HEK293 (cell line): ENCODE results near the gene THSD4.
A peak's percentile ranks its signal among the peaks of the same experiment; 100 is the strongest.

Experiments used
- CTCF ChIA-PET: fragments of 350-600 bp; formaldehyde crosslinking; extraction: SDS; loops from one replicate; lab custom pipeline; 2021; ENCODE audit warnings: antibody characterized with exemption; lab: Yijun Ruan, JAX
- POLR2A ChIA-PET: fragments of 300-600 bp; formaldehyde crosslinking; extraction: SDS; loops from one replicate; lab custom pipeline; 2020; ENCODE audit warnings: antibody characterized with exemption, inconsistent platforms; lab: Yijun Ruan, JAX
- H3K27ac ChIP-seq: fragments of 200-500 bp; sonication (Bioruptor generic); 2 replicates; pipeline ENCODE4 v1.5.1; 2014; ENCODE audit warnings: low read depth, low read length, control low read depth, inconsistent platforms; ENCODE audit errors: extremely low read depth
- H3K36me3 ChIP-seq, 2 experiments: fragments of 200-500 bp in 1 of 2; sonication (Bioruptor generic) in 1 of 2; 1 replicate in 1 of 2; 2 replicates in 1 of 2; pipeline ENCODE4 v1.5.1; 2014 to 2017; ENCODE audit warnings: inconsistent platforms in 2 of 2, low read length in 2 of 2; ENCODE audit not compliant: control insufficient read depth in 2 of 2, insufficient read depth in 1 of 2
- H3K4me1 ChIP-seq: fragments of 200-500 bp; sonication (Bioruptor generic); 2 replicates; pipeline ENCODE4 v1.5.1; 2014; ENCODE audit warnings: mild to moderate bottlenecking, low read length, inconsistent platforms; ENCODE audit not compliant: control insufficient read depth, insufficient read depth
- H3K4me3 ChIP-seq: 2 replicates; pipeline ENCODE4 v1.5.1; 2011; ENCODE audit warnings: low read depth, mild to moderate bottlenecking, control low read depth, low read length, moderate library complexity
- H3K9me3 ChIP-seq: fragments of 200-500 bp; sonication (Bioruptor generic); 2 replicates; pipeline ENCODE4 v1.5.1; 2014; ENCODE audit warnings: low read depth, low read length, inconsistent platforms; ENCODE audit not compliant: control insufficient read depth, insufficient read depth
- ATF2 ChIP-seq: fragments of 450-650 bp; formaldehyde crosslinking; IDR thresholded peaks from 2 replicates; pipeline ENCODE4 v1.5.1; 2016; ENCODE audit warnings: missing biosample characterization, missing genetic modification characterization, low read depth
- CTCF ChIP-seq: fragments of 450-650 bp; formaldehyde crosslinking; IDR thresholded peaks from 2 replicates; pipeline ENCODE4 v1.5.1; 2016; ENCODE audit warnings: missing biosample characterization, missing genetic modification characterization
- KLF16 ChIP-seq: fragments of 450-650 bp; formaldehyde crosslinking; IDR thresholded peaks from 2 replicates; pipeline ENCODE4 v1.5.1; 2017; ENCODE audit warnings: missing biosample characterization, missing genetic modification characterization
- MYNN ChIP-seq: fragments of 450-650 bp; formaldehyde crosslinking; IDR thresholded peaks from 2 replicates; pipeline ENCODE4 v1.5.1; 2016; ENCODE audit warnings: missing biosample characterization, missing genetic modification characterization, borderline replicate concordance
- MZF1 ChIP-seq: fragments of 450-650 bp; formaldehyde crosslinking; IDR thresholded peaks from 2 replicates; pipeline ENCODE4 v1.5.1; 2017; ENCODE audit warnings: missing biosample characterization, missing genetic modification characterization, borderline replicate concordance
- PRDM1 ChIP-seq: fragments of 450-650 bp; formaldehyde crosslinking; IDR thresholded peaks from 2 replicates; pipeline ENCODE4; 2016; ENCODE audit warnings: missing biosample characterization, missing genetic modification characterization
- SCRT2 ChIP-seq: fragments of 450-650 bp; formaldehyde crosslinking; IDR thresholded peaks from 2 replicates; pipeline ENCODE4 v1.5.1; 2016; ENCODE audit warnings: missing biosample characterization, missing genetic modification characterization
- ZBTB44 ChIP-seq: fragments of 450-650 bp; IDR thresholded peaks from 2 replicates; pipeline ENCODE4 v1.5.1; 2018; ENCODE audit warnings: missing biosample characterization, mild to moderate bottlenecking, missing genetic modification characterization
- ZFP69B ChIP-seq: fragments of 450-650 bp; formaldehyde crosslinking; IDR thresholded peaks from 2 replicates; pipeline ENCODE4 v1.5.1; 2016; ENCODE audit warnings: missing biosample characterization, missing genetic modification characterization
- ZNF114 ChIP-seq: fragments of 450-650 bp; formaldehyde crosslinking; IDR thresholded peaks from 2 replicates; pipeline ENCODE4 v1.5.0; 2017; ENCODE audit warnings: missing biosample characterization, missing genetic modification characterization
- ZNF184 ChIP-seq: fragments of 450-650 bp; IDR thresholded peaks from 2 replicates; pipeline ENCODE4 v1.5.1; 2018; ENCODE audit warnings: missing biosample characterization, mild to moderate bottlenecking, missing genetic modification characterization
- ZNF202 ChIP-seq: fragments of 450-650 bp; formaldehyde crosslinking; IDR thresholded peaks from 2 replicates; pipeline ENCODE4 v1.5.1; 2016; ENCODE audit warnings: missing biosample characterization, missing genetic modification characterization, borderline replicate concordance
- ZNF214 ChIP-seq: fragments of 450-650 bp; formaldehyde crosslinking; IDR thresholded peaks from 2 replicates; pipeline ENCODE4 v1.5.1; 2017; ENCODE audit warnings: missing biosample characterization, mild to moderate bottlenecking, missing genetic modification characterization, borderline replicate concordance
- ZNF23 ChIP-seq: fragments of 450-650 bp; formaldehyde crosslinking; IDR thresholded peaks from 2 replicates; pipeline ENCODE4 v1.5.1; 2016; ENCODE audit warnings: missing biosample characterization, missing genetic modification characterization, borderline replicate concordance
- ZNF394 ChIP-seq: fragments of 450-650 bp; formaldehyde crosslinking; IDR thresholded peaks from 2 replicates; pipeline ENCODE4 v1.5.1; 2016; ENCODE audit warnings: missing biosample characterization, missing genetic modification characterization, mild to moderate bottlenecking, moderate library complexity, borderline replicate concordance
- ZNF398 ChIP-seq: fragments of 450-650 bp; formaldehyde crosslinking; IDR thresholded peaks from 2 replicates; pipeline ENCODE4 v1.5.1; 2017; ENCODE audit warnings: missing biosample characterization, missing genetic modification characterization
- ZNF521 ChIP-seq: fragments of 450-650 bp; formaldehyde crosslinking; IDR thresholded peaks from 2 replicates; pipeline ENCODE4 v1.5.1; 2017; ENCODE audit warnings: missing biosample characterization, mild to moderate bottlenecking, missing genetic modification characterization
- ZNF529 ChIP-seq: fragments of 450-650 bp; formaldehyde crosslinking; IDR thresholded peaks from 2 replicates; pipeline ENCODE4 v1.5.1; 2017; ENCODE audit warnings: missing genetic modification characterization, missing biosample characterization; ENCODE audit not compliant: insufficient replicate concordance
- ZNF530 ChIP-seq: fragments of 450-650 bp; formaldehyde crosslinking; IDR thresholded peaks from 2 replicates; pipeline ENCODE4 v1.5.1; 2016; ENCODE audit warnings: low read depth, missing biosample characterization, missing genetic modification characterization
- ZNF548 ChIP-seq: fragments of 450-650 bp; formaldehyde crosslinking; IDR thresholded peaks from 2 replicates; pipeline ENCODE4 v1.5.1; 2016; ENCODE audit warnings: missing biosample characterization, missing genetic modification characterization
- ZNF558 ChIP-seq: fragments of 450-650 bp; formaldehyde crosslinking; IDR thresholded peaks from 2 replicates; pipeline ENCODE4 v1.5.1; 2016; ENCODE audit warnings: missing biosample characterization, missing genetic modification characterization
- ZNF596 ChIP-seq: fragments of 450-650 bp; IDR thresholded peaks from 2 replicates; pipeline ENCODE4 v1.5.0; 2018; ENCODE audit warnings: missing biosample characterization, mild to moderate bottlenecking, missing genetic modification characterization, moderate library complexity
- ZNF76 ChIP-seq: fragments of 450-650 bp; formaldehyde crosslinking; IDR thresholded peaks from 2 replicates; pipeline ENCODE4; 2016; ENCODE audit warnings: low read depth, missing biosample characterization, missing genetic modification characterization, borderline replicate concordance
- ZSCAN4 ChIP-seq: fragments of 450-650 bp; formaldehyde crosslinking; IDR thresholded peaks from 2 replicates; pipeline ENCODE4 v1.5.1; 2017; ENCODE audit warnings: missing biosample characterization, missing genetic modification characterization

Gene THSD4

GRCh38 chr15:71472566-71472965 is 357.3 kb downstream of the THSD4 start:
- ChIA-PET POLR2A (no interaction called here), CTCF (no interaction called here)
- Histone ChIP-seq H3K9me3 (no peaks in the 10 kb centered on the region), H3K4me1 (no peaks in the 10 kb centered on the region), H3K4me3 (no peak overlapping the region), H3K27ac (no peak overlapping the region), H3K36me3 (no peaks in the 10 kb centered on the region)
- TF ChIP-seq SCRT2 (tag by site-specific recombination): peak; percentile 47; the same call in 1 of the 2 replicates
- no peak for TF ChIP-seq ZNF558 (tag by site-specific recombination)

GRCh38 chr15:71473751-71474150 is 358.5 kb downstream of the THSD4 start:
- no peaks in the 10 kb centered on the region for H3K9me3 ChIP-seq
- no peak overlapping the region for H3K27ac ChIP-seq
- ChIA-PET CTCF (no interaction called here), POLR2A (no interaction called here)
- H3K4me3 ChIP-seq: no peak overlapping the region
- no peaks in the 10 kb centered on the region for H3K4me1 ChIP-seq
- no peaks in the 10 kb centered on the region for H3K36me3 ChIP-seq
- TF ChIP-seq ZNF214 (tag by site-specific recombination) (no peak), ZNF596 (tag by site-specific recombination) (no peak), ATF2 (tag by site-specific recombination) (0 out of 2 replicates have a peak, but pooled peaks have one; percentile 5), ZFP69B (tag by site-specific recombination) (no peak)
- TF ChIP-seq, all 188 proteins: peak for 1

- Histone ChIP-seq H3K4me1 (no peaks in the 10 kb centered on the region), H3K9me3 (no peaks in the 10 kb centered on the region)
- CTCF ChIA-PET: interaction anchor here (0.6 to 2.3 kb wide), 3 partner anchors 9 to 56 kb away, joined by 4 to 13 read pairs (median 5); no protein-coding TSS in a partner anchor
- no peak for TF ChIP-seq ZNF529 (tag by site-specific recombination)
- TF ChIP-seq ZNF398 (tag by site-specific recombination): no peak
- TF ChIP-seq ZSCAN4: no peak
- TF ChIP-seq ZNF548 (tag by site-specific recombination): no peak
- no peak for TF ChIP-seq KLF16 (tag by site-specific recombination)
- TF ChIP-seq ZBTB44 (tag by site-specific recombination): no peak
- TF ChIP-seq ZNF394: no peak
- no peak for TF ChIP-seq ZNF530 (tag by site-specific recombination)
- TF ChIP-seq MYNN (tag by site-specific recombination): no peak
- no peak for TF ChIP-seq CTCF (tag by site-specific recombination)
- TF ChIP-seq ZNF23 (tag by site-specific recombination): no peak
- no peak for TF ChIP-seq ZNF184 (tag by site-specific recombination)
- no peak for TF ChIP-seq ZNF114 (tag by site-specific recombination)
- TF ChIP-seq ZNF521 (tag by site-specific recombination): no peak
- no peak for TF ChIP-seq ZNF202 (tag by site-specific recombination)
- TF ChIP-seq PRDM1 (tag by site-specific recombination): no peak
- no peak for TF ChIP-seq ZNF596 (tag by site-specific recombination)
- TF ChIP-seq ZNF76 (tag by site-specific recombination): no peak
- TF ChIP-seq MZF1: no peak
- TF ChIP-seq, all 188 proteins: peak for 0
- Histone ChIP-seq H3K36me3 (no peaks in the 10 kb centered on the region), H3K4me3 (no peak overlapping the region), H3K27ac (no peak overlapping the region)
- POLR2A ChIA-PET: no interaction called here
These were observed 361.6 kb downstream of the THSD4 start for GRCh38 chr15:71476823-71477222.
